Mononuclear cell (primary cell): Measurements from ENCODE around the gene SNX8. TPM values are rescaled to one million over a fixed set of nuclear protein-coding genes. Genes with fewer than 3 reads are reported as not detected.
"Not testable (repeated sequence)": the region's sequence is repeated elsewhere in the genome, so short reads cannot be mapped to it uniquely, and the experiment has no call there.

Source experiments
- H3K27me3 ChIP-seq: 2 replicates; pipeline ENCODE4 v1.6.0; 2011; ENCODE audit warnings: low read length, control low read depth; ENCODE audit not compliant: insufficient read depth
- H3K4me1 ChIP-seq: 2 replicates; pipeline ENCODE4 v1.5.1; 2011; ENCODE audit warnings: mild to moderate bottlenecking, low read length, control low read depth; ENCODE audit not compliant: insufficient read depth
- H3K4me3 ChIP-seq: 2 replicates; pipeline ENCODE4 v1.5.1; 2011; ENCODE audit warnings: mild to moderate bottlenecking, low read length, moderate library complexity
- H3K9me3 ChIP-seq: 2 replicates; pipeline ENCODE4 v1.5.1; 2011; ENCODE audit warnings: low read depth, mild to moderate bottlenecking, control low read depth, low read length
- total RNA-seq: library from RNA; depleted of rRNA; stranded (reverse); fragments of >200 nt; gene quantifications from one replicate; pipeline ENCODE4 v1.2.3, GENCODE V29; 2012

Gene SNX8
- total RNA-seq, 1 donor = 9.7 TPM

DNA sequence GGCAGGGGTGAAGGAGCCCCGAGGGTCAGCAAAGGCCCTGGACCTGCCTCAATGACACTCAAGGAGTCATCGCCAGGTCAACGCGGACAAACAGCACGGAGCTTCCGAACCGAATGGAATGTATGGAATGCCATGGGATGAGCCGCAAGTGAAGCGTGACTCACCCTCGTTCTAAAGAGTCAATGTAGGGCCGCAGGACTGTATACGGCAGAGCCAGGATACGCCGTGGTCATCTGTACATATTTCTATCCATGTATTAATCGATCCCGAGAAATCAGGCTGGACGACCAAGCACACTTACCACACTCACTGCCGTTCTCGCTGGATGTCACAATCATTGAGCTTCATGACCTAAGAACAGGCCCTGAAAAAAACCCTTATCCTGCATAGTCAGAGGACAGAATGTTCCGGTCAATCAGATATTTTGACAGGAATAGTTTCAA is 4.3 kb downstream of the SNX8 start:
- Histone ChIP-seq H3K4me3 (no peak overlapping the region), H3K9me3 (no peaks in the 10 kb centered on the region), H3K4me1 (peaks cover 42% of the 10 kb centered on the region), H3K27me3 (no peaks in the 10 kb centered on the region)

DNA sequence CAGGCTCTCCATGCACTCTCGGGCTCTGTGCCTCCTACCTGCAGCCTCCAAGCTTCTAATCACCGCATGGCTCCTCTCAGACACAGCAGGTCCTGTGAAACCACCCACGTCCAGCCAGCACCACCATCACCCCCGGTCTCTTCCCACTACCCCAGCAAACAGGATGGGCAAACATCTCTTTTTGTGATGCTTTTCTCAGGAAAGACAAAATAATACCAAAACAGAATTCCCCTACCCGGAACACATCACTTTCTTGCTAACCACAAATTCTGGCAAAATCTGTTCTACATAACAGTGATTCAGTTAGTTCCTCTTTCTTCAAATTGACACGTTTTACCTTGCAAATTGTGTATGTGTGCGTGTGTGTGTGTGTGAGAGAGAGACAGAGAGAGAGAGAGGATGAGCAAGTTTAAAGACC is 6.5 kb downstream of the SNX8 start:
- Histone ChIP-seq H3K27me3 (no peaks in the 10 kb centered on the region), H3K4me3 (peak overlapping the region; percentile 1), H3K9me3 (no peaks in the 10 kb centered on the region), H3K4me1 (peaks cover 31% of the 10 kb centered on the region)

DNA sequence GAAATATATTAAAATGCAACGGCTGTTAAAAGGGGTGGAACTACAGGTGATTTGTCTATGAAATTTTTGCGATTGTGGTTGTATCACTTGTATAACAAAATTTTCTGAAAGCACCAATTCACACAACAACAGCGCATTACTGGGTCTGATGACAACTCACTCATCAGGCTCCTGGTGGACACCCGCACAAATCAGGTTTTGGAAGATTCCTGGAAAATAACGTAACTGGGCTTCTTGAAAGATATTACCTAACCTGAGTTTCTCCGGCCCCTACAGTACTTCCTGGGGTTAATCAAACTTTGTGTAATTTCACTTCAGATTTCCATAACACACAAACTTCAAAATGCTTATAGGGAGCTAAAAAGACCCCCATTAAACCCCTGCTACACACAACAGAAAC is 7.6 kb downstream of the SNX8 start:
- H3K9me3 ChIP-seq = no peaks in the 10 kb centered on the region
- H3K4me1 ChIP-seq = peaks cover 22% of the 10 kb centered on the region
- no peaks in the 10 kb centered on the region for H3K27me3 ChIP-seq
- no peak overlapping the region for H3K4me3 ChIP-seq

DNA sequence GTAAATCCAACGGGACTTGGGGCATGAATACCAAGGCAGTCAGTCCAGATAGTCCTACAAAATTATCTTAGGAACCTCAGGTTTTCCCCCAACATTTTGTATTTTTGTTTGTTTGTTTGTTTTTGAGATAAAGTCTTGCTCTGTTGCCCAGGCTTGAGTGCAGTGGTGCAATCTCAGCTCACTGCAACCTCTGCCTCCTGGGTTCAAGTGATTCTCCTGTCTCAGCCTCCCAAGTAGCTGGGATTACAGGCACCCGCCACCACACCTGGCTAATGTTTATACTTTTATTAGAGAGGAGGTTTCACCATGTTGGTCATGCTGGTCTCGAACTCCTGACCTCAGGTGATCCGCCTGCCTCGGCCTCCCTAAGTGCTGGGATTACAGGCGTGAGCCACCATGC is 9.0 kb downstream of the SNX8 start:
- not testable (repeated sequence) for H3K4me3 ChIP-seq, H3K27me3 ChIP-seq, H3K9me3 ChIP-seq
- H3K4me1 ChIP-seq = peaks cover 21% of the 10 kb centered on the region

GRCh38 chr7:2303520-2303919 is 10.7 kb downstream of the SNX8 start:
- not testable (repeated sequence) for H3K4me3 ChIP-seq, H3K27me3 ChIP-seq, H3K9me3 ChIP-seq
- peaks cover 38% of the 10 kb centered on the region for H3K4me1 ChIP-seq

DNA sequence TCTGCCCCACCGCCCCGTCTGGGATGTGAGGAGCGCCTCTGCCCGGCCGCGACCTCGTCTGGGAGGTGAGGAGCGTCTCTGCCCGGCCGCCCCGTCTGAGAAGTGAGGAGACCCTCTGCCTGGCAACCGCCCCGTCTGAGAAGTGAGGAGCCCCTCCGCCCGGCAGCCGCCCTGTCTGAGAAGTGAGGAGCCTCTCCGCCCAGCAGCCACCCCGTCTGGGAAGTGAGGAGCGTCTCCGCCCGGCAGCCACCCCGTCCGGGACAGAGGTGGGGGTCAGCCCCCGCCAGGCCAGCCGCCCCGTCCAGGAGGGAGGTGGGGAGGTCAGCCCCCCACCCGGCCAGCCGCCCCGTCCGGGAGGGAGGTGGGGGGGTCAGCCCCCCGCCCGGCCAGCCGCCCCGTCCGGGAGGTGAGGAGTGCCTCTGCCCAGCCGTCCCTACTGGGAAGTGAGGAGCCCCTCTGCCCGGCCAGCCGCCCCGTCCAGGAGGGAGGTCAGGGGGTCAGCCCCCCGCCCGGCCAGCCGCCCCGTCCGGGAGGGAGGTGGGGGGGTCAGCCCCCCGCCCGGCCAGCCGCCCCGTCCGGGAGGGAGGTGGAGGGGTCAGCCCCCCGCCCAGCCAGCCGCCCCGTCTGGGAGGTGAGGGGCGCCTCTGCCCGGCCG is 11.4 kb downstream of the SNX8 start:
- H3K27me3 ChIP-seq, H3K4me3 ChIP-seq, H3K9me3 ChIP-seq: not testable (repeated sequence)
- peaks cover 34% of the 10 kb centered on the region for H3K4me1 ChIP-seq

DNA sequence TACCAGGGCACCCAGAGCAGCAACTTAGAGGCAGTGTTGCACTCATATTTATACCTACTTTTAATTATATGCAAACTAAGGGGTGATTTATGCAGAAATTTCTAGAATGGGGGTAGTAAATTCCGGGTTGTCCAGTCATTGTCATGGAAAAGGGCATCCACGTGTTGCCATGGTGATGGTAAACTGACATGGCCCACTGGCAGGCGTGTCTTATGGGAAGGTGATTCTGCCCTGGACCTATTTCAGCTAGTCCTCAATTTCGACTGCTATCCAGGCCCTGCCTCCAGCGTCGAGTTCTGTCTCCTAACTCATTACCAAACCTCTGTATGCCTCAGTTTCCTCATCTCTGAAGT is 12.8 kb downstream of the SNX8 start:
- Histone ChIP-seq H3K9me3 (no peaks in the 10 kb centered on the region), H3K4me3 (no peak overlapping the region), H3K4me1 (peaks cover 22% of the 10 kb centered on the region), H3K27me3 (no peaks in the 10 kb centered on the region)

DNA sequence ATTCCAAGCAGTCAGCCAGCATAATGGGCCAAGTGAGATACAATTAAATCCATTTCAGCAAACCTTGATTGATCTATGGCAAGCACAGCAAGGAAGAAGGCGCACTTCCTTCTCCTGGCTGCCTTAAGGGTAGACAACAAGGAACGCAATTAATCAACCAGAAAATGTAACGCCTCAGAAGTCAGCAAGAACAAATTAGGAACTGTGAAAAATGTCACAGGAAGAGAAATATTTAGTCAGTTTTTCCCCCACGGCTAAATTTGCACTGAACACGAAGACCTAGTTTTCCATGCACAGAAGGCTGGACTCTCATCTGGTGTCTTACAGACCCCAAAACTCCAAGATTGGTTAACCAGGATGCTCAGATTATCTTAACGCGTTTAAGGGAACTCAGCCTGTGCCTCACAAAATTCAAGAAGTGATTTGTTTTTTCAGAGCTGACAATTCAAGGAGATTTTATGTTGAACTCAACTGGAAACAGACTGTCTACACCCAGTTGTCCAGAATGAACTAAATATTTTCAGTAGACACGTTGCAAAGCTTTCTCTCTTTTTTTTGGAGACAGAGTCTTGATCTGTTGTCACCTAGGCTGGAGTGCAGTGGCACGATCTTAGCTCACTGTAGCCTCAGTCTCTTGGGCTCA is 14.2 kb downstream of the SNX8 start:
- H3K27me3 ChIP-seq = no peaks in the 10 kb centered on the region
- no peaks in the 10 kb centered on the region for H3K9me3 ChIP-seq
- H3K4me3 ChIP-seq = no peak overlapping the region
- H3K4me1 ChIP-seq = peaks cover 22% of the 10 kb centered on the region

DNA sequence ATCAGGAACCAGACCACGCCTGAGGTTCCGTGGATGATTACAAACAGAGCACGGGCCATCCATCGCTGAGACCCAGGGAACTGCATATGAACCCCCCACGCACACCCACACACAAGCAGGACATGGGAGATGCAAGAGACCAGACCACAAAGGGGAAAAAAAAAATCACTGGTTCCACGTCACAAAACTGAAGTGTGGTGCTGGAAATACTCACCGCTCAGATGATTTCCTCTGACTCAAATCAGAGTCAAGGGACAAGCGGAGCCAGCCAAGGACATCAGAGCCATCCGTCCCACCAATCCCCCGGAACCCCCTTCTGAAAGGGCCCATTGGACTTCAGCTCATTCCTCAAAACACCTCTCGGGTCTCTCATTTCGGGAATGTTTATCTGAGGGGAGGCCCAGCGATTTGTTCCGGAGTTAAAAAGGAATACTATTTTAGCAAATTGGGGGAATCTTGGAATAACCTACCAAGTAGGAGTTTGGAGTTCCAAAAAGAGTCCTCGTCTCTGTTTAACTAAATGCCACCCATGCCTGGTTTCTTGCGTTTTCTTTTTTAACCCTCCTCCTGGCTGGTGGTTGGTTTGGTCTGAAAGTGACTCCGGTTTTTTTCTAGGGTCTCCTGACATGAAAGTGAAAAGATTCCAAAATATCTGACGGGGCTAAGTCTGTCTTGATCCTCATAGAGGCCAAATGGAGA is 15.0 kb downstream of the SNX8 start:
- peaks cover 22% of the 10 kb centered on the region for H3K4me1 ChIP-seq
- no peaks in the 10 kb centered on the region for H3K9me3 ChIP-seq
- no peaks in the 10 kb centered on the region for H3K27me3 ChIP-seq
- no peak overlapping the region for H3K4me3 ChIP-seq

- Histone ChIP-seq H3K4me1 (peaks cover 22% of the 10 kb centered on the region), H3K4me3 (no peak overlapping the region), H3K27me3 (no peaks in the 10 kb centered on the region), H3K9me3 (no peaks in the 10 kb centered on the region)
These were observed 17.4 kb downstream of the SNX8 start for GRCh38 chr7:2296832-2297231.

- Histone ChIP-seq H3K4me1 (peaks cover 22% of the 10 kb centered on the region), H3K4me3 (no peak overlapping the region), H3K27me3 (no peaks in the 10 kb centered on the region), H3K9me3 (no peaks in the 10 kb centered on the region)
These were observed 18.2 kb downstream of the SNX8 start for GRCh38 chr7:2295936-2296620.

GRCh38 chr7:2290877-2291276 is 23.4 kb downstream of the SNX8 start:
- no peak overlapping the region for H3K4me3 ChIP-seq
- no peaks in the 10 kb centered on the region for H3K27me3 ChIP-seq
- H3K9me3 ChIP-seq = no peaks in the 10 kb centered on the region
- H3K4me1 ChIP-seq = peaks cover 3% of the 10 kb centered on the region

DNA sequence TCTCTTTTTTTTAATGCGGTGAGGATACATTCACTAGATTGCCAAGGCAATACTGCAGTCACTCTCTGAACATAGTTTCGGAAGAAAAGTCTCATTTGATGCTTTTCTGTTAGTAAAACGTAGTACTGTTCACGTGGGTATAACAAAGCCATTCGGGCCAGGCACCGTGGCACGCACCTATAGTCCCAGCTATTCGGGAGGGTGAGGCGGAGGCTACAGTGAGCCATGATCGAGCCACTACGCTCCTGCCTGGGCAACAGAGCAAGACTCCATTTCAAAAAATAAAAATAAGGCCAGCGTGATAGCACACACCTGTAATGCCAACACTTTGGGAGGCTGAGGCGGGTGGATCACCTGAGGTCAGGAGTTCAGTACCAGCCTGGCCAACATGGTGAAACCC is 24.6 kb downstream of the SNX8 start:
- H3K4me1 ChIP-seq = peaks cover 3% of the 10 kb centered on the region
- no peaks in the 10 kb centered on the region for H3K9me3 ChIP-seq
- no peak overlapping the region for H3K4me3 ChIP-seq

GRCh38 chr7:2289111-2289586 is 25.1 kb downstream of the SNX8 start:
- H3K9me3 ChIP-seq = no peaks in the 10 kb centered on the region
- H3K27me3 ChIP-seq = no peaks in the 10 kb centered on the region
- no peak overlapping the region for H3K4me3 ChIP-seq
- peaks cover 3% of the 10 kb centered on the region for H3K4me1 ChIP-seq

More for the DNA sequence above, 24.6 kb downstream of the SNX8 start:
- no peaks in the 10 kb centered on the region for H3K27me3 ChIP-seq

DNA sequence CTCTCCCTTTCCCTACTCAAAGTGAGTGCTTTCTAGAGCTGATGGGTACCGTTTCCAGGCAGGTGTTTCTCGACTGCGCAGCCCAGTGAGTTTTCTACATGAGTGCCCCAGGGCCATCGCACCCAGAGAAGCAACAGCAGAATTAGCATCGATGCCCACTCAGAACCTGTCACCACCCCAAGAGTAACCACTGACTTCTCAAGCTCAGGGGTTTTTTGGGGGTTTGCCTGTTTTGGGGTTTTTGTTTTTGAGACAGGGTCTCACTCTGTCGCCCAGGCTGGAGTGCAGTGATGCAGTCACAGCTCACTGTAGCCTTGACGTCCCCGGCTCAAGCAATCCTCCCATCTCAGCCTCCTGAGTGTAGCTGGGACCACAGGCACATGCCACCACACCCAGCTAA is 25.7 kb downstream of the SNX8 start:
- Histone ChIP-seq H3K27me3 (no peaks in the 10 kb centered on the region), H3K9me3 (no peaks in the 10 kb centered on the region), H3K4me1 (peaks cover 3% of the 10 kb centered on the region), H3K4me3 (no peak overlapping the region)
